WTC11 (cell line): ENCODE results near the gene GOLGA8O. TPM values are rescaled to one million over a fixed set of nuclear protein-coding genes. Genes with fewer than 3 reads are reported as not detected.
"Not testable (repeated sequence)": the region's sequence is repeated elsewhere in the genome, so short reads cannot be mapped to it uniquely, and the experiment has no call there.

Experiments
- ATAC-seq: fragments of 200-7000 bp; cut with Tn5 transposase; 2 replicates; pipeline ENCODE4 v1.10.0; 2021; ENCODE audit warnings: mild to moderate bottlenecking, moderate library complexity
- CTCF ChIA-PET: fragments of 300-600 bp; sonication (Branson Sonifier 250); formaldehyde crosslinking; loops from one replicate; lab custom pipeline; 2021; ENCODE audit warnings: antibody characterized with exemption; lab: Charles Lee
- POLR2A ChIA-PET: fragments of 350-600 bp; sonication (Branson Sonifier 250); formaldehyde crosslinking; loops from one replicate; lab custom pipeline; 2021; ENCODE audit warnings: antibody characterized with exemption; lab: Charles Lee
- DNase-seq: peaks from one replicate; pipeline ENCODE4 v3.0.0; 2021; ENCODE audit warnings: low spot score
- H3K27ac Mint-ChIP-seq: 2 replicates; pipeline ENCODE4 v1.8.0; 2021; ENCODE audit warnings: mixed read lengths
- H3K27me3 Mint-ChIP-seq: 2 replicates; pipeline ENCODE4 v1.8.0; 2021; ENCODE audit warnings: low read depth, mild to moderate bottlenecking, moderate library complexity, mixed read lengths
- H3K36me3 Mint-ChIP-seq: 2 replicates; pipeline ENCODE4 v1.8.0; 2021; ENCODE audit warnings: mixed read lengths
- H3K4me1 Mint-ChIP-seq: 2 replicates; pipeline ENCODE4 v1.8.0; 2022; ENCODE audit warnings: mixed read lengths
- H3K4me3 Mint-ChIP-seq: 2 replicates; pipeline ENCODE4 v1.8.0; 2021; ENCODE audit warnings: mild to moderate bottlenecking, moderate library complexity, mixed read lengths
- H3K9me3 Mint-ChIP-seq: 2 replicates; pipeline ENCODE4 v1.8.0; 2021; ENCODE audit warnings: mixed read lengths
- total RNA-seq: library from RNA; stranded (reverse); gene quantifications from 3 replicates; pipeline ENCODE4 v1.2.3, GENCODE V29; 2021

GOLGA8O gene
- total RNA-seq, 1 experiment from 2014 or later: not detected

- H3K27me3 Mint-ChIP-seq, CTCF ChIA-PET, POLR2A ChIA-PET, H3K27ac Mint-ChIP-seq, H3K4me1 Mint-ChIP-seq, ATAC-seq, H3K9me3 Mint-ChIP-seq, H3K36me3 Mint-ChIP-seq, DNase-seq, H3K4me3 Mint-ChIP-seq: not testable (repeated sequence)
Measured at GRCh38 chr15:32426511-32426910, 28.9 kb downstream of the GOLGA8O start.

- H3K4me1 Mint-ChIP-seq, ATAC-seq, H3K36me3 Mint-ChIP-seq, POLR2A ChIA-PET, H3K27ac Mint-ChIP-seq, CTCF ChIA-PET, H3K27me3 Mint-ChIP-seq, DNase-seq, H3K4me3 Mint-ChIP-seq, H3K9me3 Mint-ChIP-seq: not testable (repeated sequence)
Measured at GRCh38 chr15:32407903-32408302, 47.5 kb downstream of the GOLGA8O start.

GRCh38 chr15:32403192-32403591 lies 52.2 kb downstream of the GOLGA8O start, which contains the start of gene GOLGA8K:
TSS of gene GOLGA8K (minus strand) at chr15:32403292. CDS start at chr15:32403194, 98 bp downstream.
- ATAC-seq, H3K36me3 Mint-ChIP-seq, H3K27me3 Mint-ChIP-seq, H3K9me3 Mint-ChIP-seq, CTCF ChIA-PET, H3K4me3 Mint-ChIP-seq, H3K4me1 Mint-ChIP-seq, H3K27ac Mint-ChIP-seq, POLR2A ChIA-PET, DNase-seq: not testable (repeated sequence)

- CTCF ChIA-PET, H3K27me3 Mint-ChIP-seq, DNase-seq, H3K4me1 Mint-ChIP-seq, ATAC-seq, H3K9me3 Mint-ChIP-seq, H3K27ac Mint-ChIP-seq, H3K4me3 Mint-ChIP-seq, POLR2A ChIA-PET, H3K36me3 Mint-ChIP-seq: not testable (repeated sequence)
Measured at GRCh38 chr15:32396522-32396921, 58.9 kb downstream of the GOLGA8O start.

Other genes with a start within 250 kb of the GOLGA8O start
- 1.1 to 1.5 TPM (median 1.2 TPM) in 3 replicates for gene GOLGA8K, start 52.3 kb downstream of the GOLGA8O start, total RNA-seq
- gene GOLGA8N, start 137.8 kb upstream of the GOLGA8O start, total RNA-seq: 1.1 to 1.8 TPM (median 1.6 TPM) in 3 replicates
- gene ARHGAP11A, start 159.9 kb upstream of the GOLGA8O start, total RNA-seq: 76.8 to 93.0 TPM (median 81.5 TPM) in 3 replicates
- gene SCG5, start 186.1 kb upstream of the GOLGA8O start, total RNA-seq: 14.2 to 28.7 TPM (median 27.2 TPM) in 3 replicates